SK-N-SH treated with all-trans-retinoic acid at 6 μM for 48 hours (cell line): Measurements from ENCODE around the gene EPHA1.

Experiments
- ATAC-seq: fragments of 200-7000 bp; cut with Tn5 transposase; 3 replicates; pipeline ENCODE4 v1.9.1; 2020; ENCODE audit warnings: mild to moderate bottlenecking, moderate library complexity
- ARNTL ChIP-seq: fragments of 450-650 bp; formaldehyde crosslinking; IDR thresholded peaks from 2 replicates; pipeline ENCODE4 v1.5.0; 2020; ENCODE audit warnings: low read depth, mild to moderate bottlenecking, moderate library complexity, borderline replicate concordance
- BACH2 ChIP-seq: fragments of 250-450 bp; sonication (Bioruptor Pico); IDR thresholded peaks from 2 replicates; pipeline ENCODE4 v1.9.0; 2021; ENCODE audit warnings: mild to moderate bottlenecking, borderline replicate concordance
- CSDC2 ChIP-seq: fragments of 250-450 bp; sonication (Bioruptor Pico); IDR thresholded peaks from 2 replicates; pipeline ENCODE4 v1.5.0; 2020; ENCODE audit warnings: mild to moderate bottlenecking, moderate library complexity
- CSRNP3 ChIP-seq: fragments of 250-450 bp; sonication (Bioruptor Pico); IDR thresholded peaks from 2 replicates; pipeline ENCODE4 v1.5.1; 2021; ENCODE audit warnings: mild to moderate bottlenecking, moderate library complexity
- GLIS3 ChIP-seq: fragments of 250-450 bp; sonication (Bioruptor Pico); IDR thresholded peaks from 2 replicates; pipeline ENCODE4 v1.5.0; 2020; ENCODE audit warnings: mild to moderate bottlenecking, moderate library complexity
- ISL1 ChIP-seq: fragments of 250-450 bp; sonication (Bioruptor Pico); IDR thresholded peaks from 2 replicates; pipeline ENCODE4 v2.1.2; 2022; ENCODE audit warnings: mild to moderate bottlenecking, moderate library complexity
- OSR1 ChIP-seq: fragments of 250-450 bp; sonication (Bioruptor Pico); IDR thresholded peaks from 2 replicates; pipeline ENCODE4 v1.8.0; 2022; ENCODE audit warnings: moderate library complexity, mild to moderate bottlenecking, inconsistent platforms
- RARB ChIP-seq: fragments of 250-450 bp; sonication (Bioruptor Pico); IDR thresholded peaks from 2 replicates; pipeline ENCODE4 v1.8.0; 2021; ENCODE audit warnings: mild to moderate bottlenecking, moderate library complexity
- SNAI2 ChIP-seq: fragments of 250-450 bp; sonication (Bioruptor Pico); IDR thresholded peaks from 2 replicates; pipeline ENCODE4 v1.5.0; 2020; ENCODE audit warnings: mild to moderate bottlenecking, moderate library complexity
- TCF4 ChIP-seq: fragments of 250-450 bp; sonication (Bioruptor Pico); IDR thresholded peaks from 2 replicates; pipeline ENCODE4 v1.8.0; 2021; ENCODE audit warnings: mild to moderate bottlenecking, moderate library complexity, borderline replicate concordance
- TOX ChIP-seq: fragments of 250-450 bp; sonication (Bioruptor Pico); IDR thresholded peaks from 2 replicates; pipeline ENCODE4 v1.8.0; 2021; ENCODE audit warnings: mild to moderate bottlenecking, moderate library complexity, borderline replicate concordance
- ZFP3 ChIP-seq: fragments of 250-450 bp; sonication (Bioruptor Pico); IDR thresholded peaks from 2 replicates; pipeline ENCODE4 v1.5.0; 2020; ENCODE audit warnings: mild to moderate bottlenecking, moderate library complexity
- ZFP30 ChIP-seq: fragments of 450-650 bp; formaldehyde crosslinking; IDR thresholded peaks from 2 replicates; pipeline ENCODE4 v1.5.0; 2022; ENCODE audit warnings: mild to moderate bottlenecking, moderate library complexity
- ZNF565 ChIP-seq: fragments of 450-650 bp; formaldehyde crosslinking; conservative IDR thresholded peaks from 2 replicates; pipeline ENCODE4 v1.5.0; 2020; ENCODE audit warnings: low read depth, mild to moderate bottlenecking, moderate library complexity
- ZNF70 ChIP-seq: fragments of 450-650 bp; formaldehyde crosslinking; IDR thresholded peaks from 2 replicates; pipeline ENCODE4 v1.5.0; 2020; ENCODE audit warnings: mild to moderate bottlenecking, moderate library complexity
- ZNF8 ChIP-seq: fragments of 450-650 bp; formaldehyde crosslinking; IDR thresholded peaks from 2 replicates; pipeline ENCODE4 v1.5.0; 2020; ENCODE audit warnings: mild to moderate bottlenecking, moderate library complexity
- TF ChIP-seq, protein P1 (sequence below): fragments of 250-450 bp; sonication (Bioruptor Pico); IDR thresholded peaks from 2 replicates; pipeline ENCODE4 v1.5.0; 2020; ENCODE audit warnings: mild to moderate bottlenecking, moderate library complexity
- TF ChIP-seq, protein P2 (sequence below): fragments of 250-450 bp; sonication (Bioruptor Pico); IDR thresholded peaks from 2 replicates; pipeline ENCODE4 v1.8.0; 2021; ENCODE audit warnings: low read depth, mild to moderate bottlenecking, moderate library complexity, borderline replicate concordance
- TF ChIP-seq, protein P3 (sequence below): fragments of 250-450 bp; sonication (Bioruptor Pico); IDR thresholded peaks from 2 replicates; pipeline ENCODE4 v1.5.1; 2020; ENCODE audit warnings: low read depth, mild to moderate bottlenecking, moderate library complexity

Gene EPHA1

GRCh38 chr7:143451746-143452145 lies 43.1 kb upstream of the EPHA1 start (continued):
- no peak for TF ChIP-seq CSRNP3 (CRISPR knock-in tag)

- TF ChIP-seq, protein P1, sequence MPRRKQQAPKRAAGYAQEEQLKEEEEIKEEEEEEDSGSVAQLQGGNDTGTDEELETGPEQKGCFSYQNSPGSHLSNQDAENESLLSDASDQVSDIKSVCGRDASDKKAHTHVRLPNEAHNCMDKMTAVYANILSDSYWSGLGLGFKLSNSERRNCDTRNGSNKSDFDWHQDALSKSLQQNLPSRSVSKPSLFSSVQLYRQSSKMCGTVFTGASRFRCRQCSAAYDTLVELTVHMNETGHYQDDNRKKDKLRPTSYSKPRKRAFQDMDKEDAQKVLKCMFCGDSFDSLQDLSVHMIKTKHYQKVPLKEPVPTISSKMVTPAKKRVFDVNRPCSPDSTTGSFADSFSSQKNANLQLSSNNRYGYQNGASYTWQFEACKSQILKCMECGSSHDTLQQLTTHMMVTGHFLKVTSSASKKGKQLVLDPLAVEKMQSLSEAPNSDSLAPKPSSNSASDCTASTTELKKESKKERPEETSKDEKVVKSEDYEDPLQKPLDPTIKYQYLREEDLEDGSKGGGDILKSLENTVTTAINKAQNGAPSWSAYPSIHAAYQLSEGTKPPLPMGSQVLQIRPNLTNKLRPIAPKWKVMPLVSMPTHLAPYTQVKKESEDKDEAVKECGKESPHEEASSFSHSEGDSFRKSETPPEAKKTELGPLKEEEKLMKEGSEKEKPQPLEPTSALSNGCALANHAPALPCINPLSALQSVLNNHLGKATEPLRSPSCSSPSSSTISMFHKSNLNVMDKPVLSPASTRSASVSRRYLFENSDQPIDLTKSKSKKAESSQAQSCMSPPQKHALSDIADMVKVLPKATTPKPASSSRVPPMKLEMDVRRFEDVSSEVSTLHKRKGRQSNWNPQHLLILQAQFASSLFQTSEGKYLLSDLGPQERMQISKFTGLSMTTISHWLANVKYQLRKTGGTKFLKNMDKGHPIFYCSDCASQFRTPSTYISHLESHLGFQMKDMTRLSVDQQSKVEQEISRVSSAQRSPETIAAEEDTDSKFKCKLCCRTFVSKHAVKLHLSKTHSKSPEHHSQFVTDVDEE (CRISPR knock-in tag): no peak
- no peak for ATAC-seq
Measured at GRCh38 chr7:143451122-143451521, 42.5 kb upstream of the EPHA1 start.

- no peak for ATAC-seq
- TF ChIP-seq ZNF565 (CRISPR knock-in tag) (no peak), SNAI2 (CRISPR knock-in tag) (no peak), BACH2 (CRISPR knock-in tag) (no peak), ISL1 (no peak), GLIS3 (CRISPR knock-in tag) (no peak), ZFP3 (CRISPR knock-in tag) (no peak), ZNF70 (CRISPR knock-in tag) (no peak)
- TF ChIP-seq, protein P2, sequence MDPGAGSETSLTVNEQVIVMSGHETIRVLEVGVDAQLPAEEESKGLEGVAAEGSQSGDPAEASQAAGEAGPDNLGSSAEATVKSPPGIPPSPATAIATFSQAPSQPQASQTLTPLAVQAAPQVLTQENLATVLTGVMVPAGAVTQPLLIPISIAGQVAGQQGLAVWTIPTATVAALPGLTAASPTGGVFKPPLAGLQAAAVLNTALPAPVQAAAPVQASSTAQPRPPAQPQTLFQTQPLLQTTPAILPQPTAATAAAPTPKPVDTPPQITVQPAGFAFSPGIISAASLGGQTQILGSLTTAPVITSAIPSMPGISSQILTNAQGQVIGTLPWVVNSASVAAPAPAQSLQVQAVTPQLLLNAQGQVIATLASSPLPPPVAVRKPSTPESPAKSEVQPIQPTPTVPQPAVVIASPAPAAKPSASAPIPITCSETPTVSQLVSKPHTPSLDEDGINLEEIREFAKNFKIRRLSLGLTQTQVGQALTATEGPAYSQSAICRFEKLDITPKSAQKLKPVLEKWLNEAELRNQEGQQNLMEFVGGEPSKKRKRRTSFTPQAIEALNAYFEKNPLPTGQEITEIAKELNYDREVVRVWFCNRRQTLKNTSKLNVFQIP (CRISPR knock-in tag): no peak
- TF ChIP-seq, protein P3, sequence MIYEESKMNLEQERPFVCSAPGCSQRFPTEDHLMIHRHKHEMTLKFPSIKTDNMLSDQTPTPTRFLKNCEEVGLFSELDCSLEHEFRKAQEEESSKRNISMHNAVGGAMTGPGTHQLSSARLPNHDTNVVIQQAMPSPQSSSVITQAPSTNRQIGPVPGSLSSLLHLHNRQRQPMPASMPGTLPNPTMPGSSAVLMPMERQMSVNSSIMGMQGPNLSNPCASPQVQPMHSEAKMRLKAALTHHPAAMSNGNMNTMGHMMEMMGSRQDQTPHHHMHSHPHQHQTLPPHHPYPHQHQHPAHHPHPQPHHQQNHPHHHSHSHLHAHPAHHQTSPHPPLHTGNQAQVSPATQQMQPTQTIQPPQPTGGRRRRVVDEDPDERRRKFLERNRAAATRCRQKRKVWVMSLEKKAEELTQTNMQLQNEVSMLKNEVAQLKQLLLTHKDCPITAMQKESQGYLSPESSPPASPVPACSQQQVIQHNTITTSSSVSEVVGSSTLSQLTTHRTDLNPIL (CRISPR knock-in tag): no peak
Measured at GRCh38 chr7:143449793-143450192, 41.1 kb upstream of the EPHA1 start.

DNA sequence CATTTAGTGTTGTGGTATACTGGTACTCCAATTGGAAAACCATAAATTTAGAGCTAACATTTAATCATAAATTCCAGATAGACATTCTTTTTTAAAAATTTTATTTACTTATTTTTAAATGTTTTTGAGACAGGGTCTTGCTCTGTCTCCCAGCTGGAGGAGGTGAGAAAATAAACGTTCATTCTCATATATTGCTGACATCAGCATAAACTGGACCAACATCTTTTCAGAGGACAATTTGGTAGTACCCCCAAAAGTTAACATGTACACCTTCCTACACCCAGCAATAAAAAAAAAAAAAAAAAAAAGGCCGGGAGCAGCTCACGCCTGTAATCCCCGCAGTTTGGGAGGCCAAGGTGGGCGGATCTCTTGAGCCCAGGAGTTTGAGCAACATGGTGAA lies 39.8 kb upstream of the EPHA1 start:
- no peak for TF ChIP-seq ZFP30 (CRISPR knock-in tag)
- no peak for TF ChIP-seq ZNF70 (CRISPR knock-in tag)
- no peak for ATAC-seq

GRCh38 chr7:143447466-143447865 lies 38.8 kb upstream of the EPHA1 start:
- ATAC-seq: peak; percentile 57
- TF ChIP-seq ISL1 (no peak), ARNTL (CRISPR knock-in tag) (no peak), RARB (CRISPR knock-in tag) (no peak), OSR1 (CRISPR knock-in tag) (no peak), CSDC2 (CRISPR knock-in tag) (no peak), ZFP3 (CRISPR knock-in tag) (no peak), ZNF8 (CRISPR knock-in tag) (no peak), TCF4 (CRISPR knock-in tag) (no peak), ZNF565 (CRISPR knock-in tag) (no peak), SNAI2 (CRISPR knock-in tag) (no peak), ZFP30 (CRISPR knock-in tag) (no peak), ZNF70 (CRISPR knock-in tag) (no peak), TOX (CRISPR knock-in tag) (no peak)
- TF ChIP-seq, protein P3 (CRISPR knock-in tag): no peak
- TF ChIP-seq, protein P2 (CRISPR knock-in tag): no peak
- TF ChIP-seq, protein P1 (CRISPR knock-in tag): no peak
